H9 (cell line): ENCODE data around the gene C20orf202. TPM values are rescaled to one million over a fixed set of nuclear protein-coding genes. Genes with fewer than 3 reads are reported as not detected.

Experiments used
- DNase-seq: peaks from one replicate; pipeline ENCODE4 v3.0.0-alpha.2; 2017
- H2AFZ ChIP-seq: one replicate; pipeline ENCODE4 v1.6.1; 2013; ENCODE audit warnings: mild to moderate bottlenecking, low read length, control low read depth, moderate library complexity
- H2AK5ac ChIP-seq: 2 replicates; pipeline ENCODE4 v1.6.1; 2013; ENCODE audit warnings: low read length, control low read depth, mixed read lengths; ENCODE audit not compliant: insufficient read length
- H2BK120ac ChIP-seq: one replicate; pipeline ENCODE4 v1.6.1; 2013; ENCODE audit warnings: low read depth, mild to moderate bottlenecking, low read length, control low read depth, inconsistent platforms; ENCODE audit not compliant: poor library complexity, severe bottlenecking
- H2BK12ac ChIP-seq: 2 replicates; pipeline ENCODE4 v1.6.1; 2013; ENCODE audit warnings: low read length, control low read depth, mixed read lengths, low read depth; ENCODE audit not compliant: insufficient read length
- H2BK15ac ChIP-seq: 2 replicates; pipeline ENCODE4 v1.6.1; 2013; ENCODE audit warnings: low read depth, low read length, control low read depth
- H2BK20ac ChIP-seq: one replicate; pipeline ENCODE4 v1.6.1; 2013; ENCODE audit warnings: low read depth, mild to moderate bottlenecking, low read length, control low read depth, inconsistent platforms; ENCODE audit not compliant: poor library complexity, severe bottlenecking
- H2BK5ac ChIP-seq: 2 replicates; pipeline ENCODE4 v1.6.1; 2013; ENCODE audit warnings: low read length, control low read depth, mixed read lengths; ENCODE audit not compliant: insufficient read length
- H3K14ac ChIP-seq: 2 replicates; pipeline ENCODE4 v1.6.1; 2013; ENCODE audit warnings: low read length, control low read depth; ENCODE audit not compliant: insufficient read depth
- H3K18ac ChIP-seq: 2 replicates; pipeline ENCODE4 v1.6.1; 2013; ENCODE audit warnings: low read depth, mild to moderate bottlenecking, mixed read lengths, low read length, control low read depth; ENCODE audit not compliant: insufficient read length
- H3K23ac ChIP-seq: 2 replicates; pipeline ENCODE4 v1.6.1; 2013; ENCODE audit warnings: low read length, control low read depth, mixed read lengths, low read depth; ENCODE audit not compliant: insufficient read length
- H3K23me2 ChIP-seq: 2 replicates; pipeline ENCODE4 v1.6.1; 2013; ENCODE audit warnings: low read depth, mild to moderate bottlenecking, mixed read lengths, low read length, control low read depth; ENCODE audit not compliant: insufficient read length, poor library complexity, severe bottlenecking
- H3K27ac ChIP-seq: 2 replicates; pipeline ENCODE4 v1.5.1; 2013; ENCODE audit warnings: low read length, control low read depth, mixed read lengths, low read depth; ENCODE audit not compliant: insufficient read length
- H3K27me3 ChIP-seq: 2 replicates; pipeline ENCODE4 v1.6.1; 2013; ENCODE audit warnings: low read length, control low read depth, inconsistent platforms; ENCODE audit not compliant: insufficient read depth
- H3K4ac ChIP-seq: 2 replicates; pipeline ENCODE4 v1.6.1; 2013; ENCODE audit warnings: low read depth, mild to moderate bottlenecking, control low read depth, inconsistent platforms, low read length, moderate library complexity
- H3K4me1 ChIP-seq: 2 replicates; pipeline ENCODE4 v1.6.1; 2013; ENCODE audit warnings: low read length, control low read depth, inconsistent platforms; ENCODE audit not compliant: insufficient read depth
- H3K4me2 ChIP-seq: 2 replicates; pipeline ENCODE4 v1.6.1; 2013; ENCODE audit warnings: low read length, control low read depth, mixed read lengths; ENCODE audit not compliant: insufficient read length, insufficient read depth
- H3K56ac ChIP-seq: 2 replicates; pipeline ENCODE4 v1.6.1; 2013; ENCODE audit warnings: low read depth, mild to moderate bottlenecking, mixed read lengths, low read length, control low read depth; ENCODE audit not compliant: insufficient read length
- H3K79me1 ChIP-seq: 2 replicates; pipeline ENCODE4 v1.6.1; 2013; ENCODE audit warnings: low read depth, mild to moderate bottlenecking, moderate library complexity, low read length, control low read depth, inconsistent platforms; ENCODE audit not compliant: insufficient read depth, poor library complexity, severe bottlenecking
- H3K79me2 ChIP-seq: 2 replicates; pipeline ENCODE4 v1.6.1; 2013; ENCODE audit warnings: low read length, control low read depth, inconsistent platforms; ENCODE audit not compliant: insufficient read depth
- H3K9ac ChIP-seq: 2 replicates; pipeline ENCODE4 v1.6.1; 2013; ENCODE audit warnings: low read length, control low read depth, mixed read lengths; ENCODE audit not compliant: insufficient read length; ENCODE audit errors: extremely low read depth
- H3K9me3 ChIP-seq: one replicate; pipeline ENCODE4 v1.6.1; 2013; ENCODE audit warnings: low read depth, low read length, inconsistent platforms; ENCODE audit not compliant: control insufficient read depth
- H3T11ph ChIP-seq: one replicate; pipeline ENCODE4 v1.6.1; 2013; ENCODE audit warnings: mild to moderate bottlenecking, low read length, control low read depth, inconsistent platforms
- H4K20me1 ChIP-seq: one replicate; pipeline ENCODE4 v1.6.1; 2013; ENCODE audit not compliant: control insufficient read depth, insufficient read length, insufficient read depth
- H4K5ac ChIP-seq: 2 replicates; pipeline ENCODE4 v1.6.1; 2013; ENCODE audit warnings: low read depth, mild to moderate bottlenecking, mixed read lengths, low read length, control low read depth; ENCODE audit not compliant: insufficient read length
- H4K8ac ChIP-seq: replicated peaks from 2 replicates; pipeline ENCODE4 v1.6.1; 2013; ENCODE audit warnings: low read length, control low read depth, mixed read lengths, low read depth; ENCODE audit not compliant: insufficient read length
- H4K91ac ChIP-seq: 2 replicates; pipeline ENCODE4 v1.6.1; 2013; ENCODE audit warnings: low read depth, mild to moderate bottlenecking, moderate library complexity, mixed read lengths, low read length, control low read depth; ENCODE audit not compliant: insufficient read length
- H3K27ac Mint-ChIP-seq, 3 experiments: 2 replicates in 2 of 3; 3 replicates in 1 of 3; pipeline ENCODE4 v1.8.0; 2020 to 2021; ENCODE audit warnings: mixed read lengths in 3 of 3, mild to moderate bottlenecking in 1 of 3, moderate library complexity in 1 of 3
- H3K27me3 Mint-ChIP-seq: 2 replicates; pipeline ENCODE4 v1.8.0; 2021; ENCODE audit warnings: low read depth, mild to moderate bottlenecking, moderate library complexity, mixed read lengths
- H3K36me3 Mint-ChIP-seq, 3 experiments: 2 replicates in 2 of 3; 3 replicates in 1 of 3; pipeline ENCODE4 v1.8.0; 2020 to 2021; ENCODE audit warnings: low read depth in 3 of 3, mixed read lengths in 3 of 3; ENCODE audit not compliant: insufficient read depth in 1 of 3
- H3K4me1 Mint-ChIP-seq, 2 experiments: 2 replicates each; pipeline ENCODE4 v1.8.0; 2020; ENCODE audit warnings: mixed read lengths in 2 of 2
- H3K4me3 Mint-ChIP-seq, 2 experiments: 2 replicates in 1 of 2; 3 replicates in 1 of 2; pipeline ENCODE4 v1.8.0; 2020 to 2021; ENCODE audit warnings: mild to moderate bottlenecking in 2 of 2, mixed read lengths in 2 of 2, moderate library complexity in 1 of 2
- H3K9me3 Mint-ChIP-seq, 2 experiments: 2 replicates in 1 of 2; 3 replicates in 1 of 2; pipeline ENCODE4 v1.8.0; 2020; ENCODE audit warnings: mild to moderate bottlenecking in 2 of 2, mixed read lengths in 2 of 2, moderate library complexity in 1 of 2
- CTCF ChIP-seq: fragments of 200-600 bp; sonication (generic); conservative IDR thresholded peaks from 3 replicates; pipeline ENCODE4 v1.8.0; 2021; ENCODE audit warnings: antibody characterized with exemption, mild to moderate bottlenecking
- WGBS: extraction: QIAGEN DNeasy Blood & Tissue Kit; methylation state at CpG from one replicate; pipeline ENCODE4 v1.1.7; 2013; ENCODE audit warnings: missing lambda C conversion rate, low lambda C conversion rate, mixed read lengths; ENCODE audit not compliant: insufficient read length; ENCODE audit errors: extremely low coverage; 5-methylcytosine and 5-hydroxymethylcytosine counted together
- total RNA-seq: library from RNA; stranded (reverse); gene quantifications from 2 replicates; pipeline ENCODE4 v1.2.1, GENCODE V29; 2021

The C20orf202 gene
- total RNA-seq, 1 experiment from 2014 or later = 0.13 TPM

DNA sequence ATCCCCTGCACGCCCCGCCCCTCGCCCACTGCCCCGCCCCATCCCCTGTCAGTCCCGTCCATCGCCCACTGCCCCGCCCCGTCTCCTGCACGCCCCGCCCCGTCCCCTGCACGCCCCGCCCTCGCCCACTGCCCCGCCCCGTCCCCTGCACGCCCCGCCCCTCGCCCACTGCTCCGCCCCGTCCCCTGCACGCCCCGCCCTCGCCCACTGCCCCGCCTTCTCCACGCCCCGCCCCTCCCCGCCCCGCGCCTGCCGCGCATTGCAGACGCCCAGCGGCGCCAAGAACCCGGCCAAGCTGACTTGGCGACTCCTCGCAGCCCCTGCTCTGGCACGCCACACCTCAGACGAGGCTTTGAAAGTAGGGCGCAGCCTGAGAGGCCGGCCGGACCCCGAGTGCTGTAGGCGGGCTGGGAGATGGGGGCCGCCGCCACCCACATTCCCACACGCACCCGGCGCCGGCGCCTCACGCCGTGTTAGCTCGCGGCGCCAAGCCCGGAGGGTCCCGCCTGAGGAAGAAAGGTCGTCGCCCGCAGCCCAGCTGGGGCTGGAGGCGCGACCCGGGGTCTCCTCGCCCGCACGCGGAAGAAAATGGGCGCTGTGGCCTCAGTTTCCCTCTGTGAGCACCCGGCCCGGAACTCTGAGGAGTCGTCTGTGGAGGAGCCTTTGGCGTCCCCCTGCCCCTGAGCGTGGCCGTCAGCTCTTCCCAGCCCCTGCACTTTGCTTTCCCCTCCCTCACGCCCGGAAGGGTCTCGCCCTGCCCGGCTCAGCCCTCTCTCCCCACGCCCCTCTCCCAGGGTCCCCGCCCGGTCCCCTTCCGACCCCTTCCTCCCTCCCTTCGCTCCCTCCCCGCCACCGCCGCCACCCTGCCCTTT is 22.8 kb downstream of the C20orf202 start, which contains the start of gene RAD21L1:
Gene RAD21L1, plus strand, starts transcription at position 262 of the 872 bp plus-strand sequence. CDS start 2,410 bp downstream, outside the sequence.
- H2BK120ac ChIP-seq = no peak within 1 kb of the TSS
- no peak within 1 kb of the TSS for H4K91ac ChIP-seq
- no peak within 1 kb of the TSS for H3K9ac ChIP-seq
- peaks cover 3% of the 10 kb centered on the region for H4K20me1 ChIP-seq
- Mint-ChIP-seq H3K27me3 (peaks cover 68% of the 10 kb centered on the region), H3K9me3 (peaks cover 3 to 6% of the 10 kb centered on the region in 2 experiments; a peak in 4 of 5 replicates), H3K36me3 (no peaks in the 10 kb centered on the region; a peak in 1 of 7 replicates), H3K4me3 (peak within 1 kb of the TSS; percentile 84 to 92), H3K4me1 (peaks cover 4 to 7% of the 10 kb centered on the region in 2 experiments), H3K27ac (no peak within 1 kb of the TSS; a peak in 1 of 7 replicates)
- H3K23me2 ChIP-seq = peaks cover 7% of the 10 kb centered on the region
- H3K4ac ChIP-seq = no peak within 1 kb of the TSS
- no peak within 1 kb of the TSS for H4K8ac ChIP-seq
- H3K18ac ChIP-seq = peak within 1 kb of the TSS; percentile 83
- peak within 1 kb of the TSS; percentile 70 for H3K4me2 ChIP-seq
- peaks cover 2% of the 10 kb centered on the region; the same call in 1 of the 2 replicates for H3K27me3 ChIP-seq
- H3K14ac ChIP-seq = peak within 1 kb of the TSS; percentile 91; the same call in 1 of the 2 replicates
- no peak within 1 kb of the TSS for H4K5ac ChIP-seq
- no peak within 1 kb of the TSS for H2BK15ac ChIP-seq
- WGBS = no CpG with 5 or more reads among the region's 88 CpGs
- TF ChIP-seq CTCF = no peak
- no peak within 1 kb of the TSS for H3T11ph ChIP-seq
- H2BK20ac ChIP-seq = no peak within 1 kb of the TSS
- H3K56ac ChIP-seq = no peak within 1 kb of the TSS
- no peaks in the 10 kb centered on the region for H3K4me1 ChIP-seq
- H2AFZ ChIP-seq = peak within 1 kb of the TSS; percentile 3
- H3K9me3 ChIP-seq = no peaks in the 10 kb centered on the region
- H2AK5ac ChIP-seq = no peak within 1 kb of the TSS
- H2BK5ac ChIP-seq = no peak within 1 kb of the TSS
- H3K79me2 ChIP-seq = no peaks in the 10 kb centered on the region
- H3K27ac ChIP-seq = no peak within 1 kb of the TSS
- H3K79me1 ChIP-seq = no peaks in the 10 kb centered on the region
- no peak within 1 kb of the TSS for H2BK12ac ChIP-seq
- peak; percentile 84 for DNase-seq
- no peak within 1 kb of the TSS for H3K23ac ChIP-seq
